GM19023 (cell line): ENCODE data around the gene SOHLH1.

ENCODE experiments used
- ATAC-seq: cut with Tn5 transposase; IDR thresholded peaks from one replicate; pipeline ENCODE4 v1.9.1; 2021; ENCODE audit warnings: mild to moderate bottlenecking, moderate library complexity; ENCODE audit not compliant: unreplicated experiment

SOHLH1 gene, protein sequence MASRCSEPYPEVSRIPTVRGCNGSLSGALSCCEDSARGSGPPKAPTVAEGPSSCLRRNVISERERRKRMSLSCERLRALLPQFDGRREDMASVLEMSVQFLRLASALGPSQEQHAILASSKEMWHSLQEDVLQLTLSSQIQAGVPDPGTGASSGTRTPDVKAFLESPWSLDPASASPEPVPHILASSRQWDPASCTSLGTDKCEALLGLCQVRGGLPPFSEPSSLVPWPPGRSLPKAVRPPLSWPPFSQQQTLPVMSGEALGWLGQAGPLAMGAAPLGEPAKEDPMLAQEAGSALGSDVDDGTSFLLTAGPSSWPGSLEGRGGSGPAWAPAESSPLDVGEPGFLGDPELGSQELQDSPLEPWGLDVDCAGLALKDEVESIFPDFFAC

DNA sequence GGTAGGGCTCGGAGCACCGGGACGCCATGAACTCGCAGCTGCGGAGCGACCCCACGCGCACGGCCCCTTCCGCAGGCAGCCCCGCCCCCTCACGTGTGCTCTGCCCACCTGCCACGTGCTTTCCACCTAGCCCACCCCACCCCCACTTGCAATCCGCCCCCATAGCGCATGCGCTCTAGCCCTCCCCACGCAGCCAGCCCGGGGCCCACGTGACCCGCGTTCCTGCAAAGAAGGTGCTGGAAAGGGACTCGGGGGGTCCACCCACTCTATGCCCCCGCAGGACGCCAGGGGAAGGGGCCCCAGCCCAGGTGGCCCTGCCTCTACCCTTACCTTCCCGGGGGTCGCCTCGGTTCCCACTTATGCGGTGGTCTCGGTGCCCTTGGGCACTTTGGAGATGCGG is at the start of gene SOHLH1:
Gene SOHLH1 (minus strand): TSS at position 42 of the 400 bp plus-strand sequence. CDS start 14 bp downstream, at position 28.
- ATAC-seq: no peak

DNA sequence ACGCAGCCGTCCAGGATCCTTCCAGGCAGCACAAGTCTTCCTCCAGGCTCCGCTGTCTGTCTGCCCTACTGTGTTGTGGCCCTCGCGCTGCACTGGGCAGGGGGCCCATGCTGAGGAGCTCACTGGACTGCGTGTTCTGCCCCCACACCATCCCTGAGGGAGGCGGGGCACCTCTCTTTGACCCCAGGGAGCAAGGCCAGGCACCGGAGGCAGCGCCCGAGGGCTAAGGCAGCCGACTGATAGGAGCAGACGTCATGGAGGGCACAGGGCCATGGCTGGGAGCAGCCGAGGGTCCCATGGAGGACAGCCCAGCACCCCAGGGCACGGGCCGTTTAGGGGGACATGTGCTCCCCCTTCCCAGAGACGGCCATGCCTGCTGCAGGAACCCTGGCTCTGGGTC is 49.4 kb upstream of the SOHLH1 start:
- no peak for ATAC-seq

DNA sequence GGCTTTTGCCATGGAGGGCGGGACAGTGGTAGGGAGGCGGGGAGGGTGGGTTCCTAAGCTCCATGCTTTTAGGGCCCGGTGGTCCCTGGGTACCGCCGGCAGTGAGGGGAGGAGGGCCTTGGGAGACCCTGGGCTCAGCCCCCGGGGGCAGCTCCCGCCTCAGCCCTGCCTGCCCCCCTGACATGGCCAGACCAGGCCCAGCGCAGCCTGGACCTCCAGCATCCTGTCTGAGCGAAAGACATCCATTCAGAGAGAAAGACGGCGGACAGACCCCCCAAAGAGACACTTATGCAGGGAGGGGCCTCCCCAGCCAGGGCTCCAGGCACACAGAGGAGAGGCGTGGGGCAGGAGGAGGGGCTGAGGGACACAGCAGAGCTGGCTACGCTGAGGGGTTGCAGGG is 48.0 kb upstream of the SOHLH1 start:
- ATAC-seq: no peak

DNA sequence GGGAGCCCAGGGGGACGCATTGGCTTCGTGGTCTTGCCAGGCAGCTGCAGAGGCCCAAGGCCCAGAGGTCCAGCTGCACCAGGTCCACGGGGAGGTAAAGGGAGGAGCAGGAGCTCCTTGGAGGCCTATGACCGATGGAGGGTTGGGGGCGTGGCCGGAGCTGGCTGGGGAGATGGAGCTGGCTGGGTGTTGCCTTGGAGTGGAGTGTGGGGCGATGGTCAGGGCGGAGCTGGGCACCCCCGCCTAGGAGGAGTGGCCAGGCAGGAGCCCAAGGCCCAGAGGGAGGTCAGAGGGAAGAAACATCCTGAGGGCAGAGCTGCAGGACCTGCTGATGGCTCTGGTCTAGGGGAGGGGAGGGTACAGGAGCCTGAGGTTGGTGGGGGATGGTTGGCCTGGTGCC is 47.3 kb upstream of the SOHLH1 start:
- ATAC-seq: no peak

DNA sequence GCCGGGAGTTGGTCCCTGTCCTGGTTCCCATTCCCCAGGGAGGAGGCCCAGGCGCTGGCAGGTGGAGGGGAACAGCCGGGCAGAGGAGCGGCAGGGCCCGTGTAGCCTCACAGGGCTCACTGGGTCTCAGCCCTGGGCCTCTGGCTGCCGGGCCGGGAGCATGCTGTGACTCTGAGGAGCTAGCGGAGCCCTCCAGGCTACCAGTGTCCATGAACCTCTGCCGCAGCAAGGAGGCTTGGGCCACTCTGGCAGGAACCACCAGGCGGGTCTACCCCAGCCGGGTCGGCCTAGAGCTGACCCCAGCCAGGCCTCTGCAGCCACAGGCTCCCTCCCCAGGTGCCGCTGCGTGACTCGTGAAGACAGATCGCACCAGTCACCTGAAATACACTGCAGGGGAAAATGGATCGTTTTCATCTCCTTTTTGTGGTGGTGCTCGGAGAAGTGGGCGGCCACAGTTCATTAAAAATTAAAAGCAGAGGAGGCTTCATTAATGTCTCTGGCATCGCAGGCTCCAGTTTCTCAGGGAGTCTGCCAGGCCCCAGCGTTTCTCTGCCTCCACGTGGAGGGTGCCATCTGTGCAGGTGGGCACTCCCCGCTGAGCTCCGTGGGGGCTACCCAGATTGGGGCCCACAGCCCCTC is 46.5 kb upstream of the SOHLH1 start:
- no peak for ATAC-seq

DNA sequence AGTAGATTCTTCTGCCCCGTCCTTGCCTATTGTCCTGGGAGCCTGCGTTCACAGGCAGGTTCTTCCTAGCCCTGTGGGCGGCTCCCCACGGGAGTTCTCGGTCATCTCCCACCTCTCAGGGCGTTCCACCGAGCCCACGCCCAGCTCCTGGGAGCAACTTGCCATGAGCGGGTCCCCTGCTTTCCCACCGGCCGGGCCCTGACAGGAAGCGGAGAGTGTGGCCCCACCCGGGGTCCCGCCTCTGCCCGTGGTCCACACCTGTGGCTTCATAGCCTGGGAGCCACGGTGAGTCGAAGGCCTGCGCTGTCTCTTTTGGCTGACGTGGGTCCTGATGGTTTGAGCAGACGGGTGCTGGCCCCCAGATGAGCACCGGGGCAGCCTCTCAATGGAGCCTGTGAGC is 45.9 kb upstream of the SOHLH1 start:
- ATAC-seq: no peak

DNA sequence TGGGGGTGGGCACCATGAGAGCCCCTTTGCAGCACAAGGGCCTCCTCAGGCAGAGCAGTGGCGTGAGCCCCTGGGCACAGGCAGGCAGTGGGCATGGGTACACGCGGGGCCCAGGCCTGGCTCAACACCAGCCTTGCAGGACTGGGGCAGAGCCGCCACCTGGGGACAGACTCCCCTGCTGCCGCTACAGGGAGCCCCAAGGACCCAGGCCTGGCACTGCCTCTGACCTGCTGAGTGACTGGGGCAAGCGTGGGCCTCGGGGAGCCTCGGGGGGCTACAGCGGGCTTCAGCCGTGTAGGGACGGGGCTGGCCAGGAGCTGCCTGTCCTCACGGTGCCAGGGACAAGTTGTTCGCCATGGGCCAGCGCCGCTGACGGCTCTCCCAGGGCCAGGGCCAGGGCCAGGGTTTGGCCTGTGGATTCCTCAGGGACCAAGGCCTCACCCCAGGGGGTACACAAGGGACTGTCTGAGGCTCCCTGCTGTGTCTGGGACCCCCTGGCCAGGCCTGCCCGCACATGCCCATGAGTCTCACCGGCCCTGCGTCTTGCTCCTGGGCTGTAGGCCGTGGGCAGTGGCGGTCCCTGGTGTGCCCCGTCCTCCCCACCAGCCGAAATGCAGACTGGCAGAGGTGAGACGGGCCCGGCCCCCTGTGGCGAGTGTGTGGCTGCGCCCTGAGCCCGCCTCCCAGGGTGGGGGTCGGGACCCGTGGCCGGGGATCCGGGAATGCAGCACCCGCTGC is 45.2 kb upstream of the SOHLH1 start:
- ATAC-seq: no peak

DNA sequence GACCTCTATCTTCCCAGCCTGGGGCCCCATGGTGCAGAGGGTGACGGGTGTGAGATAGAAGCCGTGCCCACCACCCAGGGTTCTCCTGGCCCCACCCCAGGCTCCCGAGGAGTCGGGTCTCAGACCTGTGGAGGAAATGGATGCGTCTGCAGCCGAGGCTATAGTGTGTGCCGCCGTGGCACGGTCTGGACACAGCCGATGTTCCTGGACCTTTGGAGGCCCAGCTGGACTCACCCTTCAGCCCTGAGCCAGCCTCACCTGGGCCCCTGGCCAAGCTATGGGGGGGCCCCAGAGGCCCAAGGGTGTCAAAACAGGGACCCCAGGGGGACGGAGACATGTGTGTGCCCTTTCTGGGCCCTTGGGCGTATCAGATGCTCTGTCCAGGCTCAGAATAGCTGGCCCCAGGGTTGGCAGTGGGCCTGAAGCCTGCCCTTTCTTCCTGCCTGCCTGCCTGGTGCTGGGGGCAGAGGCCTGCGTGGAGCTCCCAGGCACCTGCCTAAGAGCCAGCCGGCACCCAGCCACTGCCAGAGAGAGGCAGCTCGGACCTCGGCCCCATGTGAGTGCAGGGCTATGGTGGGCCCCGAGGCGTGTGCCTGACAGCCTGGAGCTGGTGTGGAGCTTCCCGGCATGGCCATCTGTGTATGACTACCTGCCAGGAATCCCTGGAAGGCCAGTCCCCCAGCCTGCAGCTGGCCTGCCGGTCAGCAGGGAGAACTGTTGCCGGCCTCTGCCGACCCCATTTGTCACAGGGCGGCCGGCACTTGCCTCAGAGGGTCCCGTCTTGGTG is 44.5 kb upstream of the SOHLH1 start:
- ATAC-seq: no peak

DNA sequence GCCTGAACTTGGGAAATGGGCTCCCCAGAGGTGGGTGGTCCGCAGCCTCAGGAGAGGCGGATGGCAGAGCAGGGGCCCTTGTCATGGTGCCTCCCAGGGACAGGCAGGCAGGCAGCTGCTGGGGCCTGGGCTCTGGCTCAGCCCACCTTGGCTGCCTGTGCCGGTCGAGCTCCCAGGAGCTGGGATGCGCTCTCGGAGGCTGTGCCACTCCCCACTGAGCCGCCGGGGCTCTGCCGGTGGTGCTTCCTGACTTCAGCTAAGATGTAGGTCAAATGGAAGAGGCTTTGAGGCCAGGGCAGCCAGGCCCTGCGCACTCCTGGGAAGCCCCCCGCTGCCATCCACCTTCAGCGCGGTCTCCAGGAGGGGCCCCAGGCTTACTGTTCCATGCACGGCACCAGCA is 43.7 kb upstream of the SOHLH1 start:
- ATAC-seq: no peak

DNA sequence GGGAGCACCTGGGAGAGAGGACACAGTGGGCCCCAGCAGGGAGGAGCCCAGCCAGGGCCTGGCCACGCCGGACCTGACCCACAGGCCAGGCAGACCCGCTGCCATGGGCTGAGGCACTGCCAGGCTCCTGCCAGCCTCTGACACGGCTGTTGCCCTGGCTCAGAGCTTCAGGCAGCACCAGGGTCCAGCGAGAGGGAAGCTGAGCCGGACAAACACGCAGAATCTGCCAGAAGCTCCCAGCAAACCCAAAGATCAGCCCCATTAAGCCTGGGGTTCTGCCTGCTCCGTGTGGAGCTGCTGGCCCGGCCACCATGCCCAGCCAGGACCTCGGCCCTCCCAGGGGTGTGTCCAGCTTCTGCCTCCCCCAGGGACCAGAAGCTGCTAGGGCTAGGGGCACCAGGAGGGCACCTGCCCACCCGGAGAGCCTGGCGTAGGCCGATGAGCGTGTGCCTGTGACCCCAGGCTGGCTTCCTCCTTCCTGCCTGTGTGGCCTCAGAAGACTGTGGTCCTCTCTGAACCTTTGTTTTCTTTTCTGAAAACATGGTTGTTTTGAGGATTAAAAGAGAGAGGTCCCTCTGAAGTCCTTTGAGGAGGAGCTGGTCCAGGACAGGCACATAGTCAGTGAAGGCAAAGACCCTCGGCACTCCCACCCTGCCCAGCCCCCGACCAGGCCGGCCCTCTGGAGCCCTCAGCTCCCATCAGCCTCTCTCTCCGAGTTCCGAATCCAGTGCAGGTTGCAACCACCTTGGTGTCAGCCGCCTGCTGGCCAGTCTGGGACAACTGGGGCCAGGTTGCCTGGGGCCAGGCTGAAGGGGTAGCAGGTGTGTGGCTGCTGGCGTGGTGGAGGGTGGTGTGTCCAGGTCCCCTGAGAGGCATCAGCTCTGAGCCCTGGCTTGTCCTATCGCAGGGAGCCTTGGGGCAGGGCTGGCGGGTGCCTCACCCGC is 42.3 kb upstream of the SOHLH1 start:
- no peak for ATAC-seq

DNA sequence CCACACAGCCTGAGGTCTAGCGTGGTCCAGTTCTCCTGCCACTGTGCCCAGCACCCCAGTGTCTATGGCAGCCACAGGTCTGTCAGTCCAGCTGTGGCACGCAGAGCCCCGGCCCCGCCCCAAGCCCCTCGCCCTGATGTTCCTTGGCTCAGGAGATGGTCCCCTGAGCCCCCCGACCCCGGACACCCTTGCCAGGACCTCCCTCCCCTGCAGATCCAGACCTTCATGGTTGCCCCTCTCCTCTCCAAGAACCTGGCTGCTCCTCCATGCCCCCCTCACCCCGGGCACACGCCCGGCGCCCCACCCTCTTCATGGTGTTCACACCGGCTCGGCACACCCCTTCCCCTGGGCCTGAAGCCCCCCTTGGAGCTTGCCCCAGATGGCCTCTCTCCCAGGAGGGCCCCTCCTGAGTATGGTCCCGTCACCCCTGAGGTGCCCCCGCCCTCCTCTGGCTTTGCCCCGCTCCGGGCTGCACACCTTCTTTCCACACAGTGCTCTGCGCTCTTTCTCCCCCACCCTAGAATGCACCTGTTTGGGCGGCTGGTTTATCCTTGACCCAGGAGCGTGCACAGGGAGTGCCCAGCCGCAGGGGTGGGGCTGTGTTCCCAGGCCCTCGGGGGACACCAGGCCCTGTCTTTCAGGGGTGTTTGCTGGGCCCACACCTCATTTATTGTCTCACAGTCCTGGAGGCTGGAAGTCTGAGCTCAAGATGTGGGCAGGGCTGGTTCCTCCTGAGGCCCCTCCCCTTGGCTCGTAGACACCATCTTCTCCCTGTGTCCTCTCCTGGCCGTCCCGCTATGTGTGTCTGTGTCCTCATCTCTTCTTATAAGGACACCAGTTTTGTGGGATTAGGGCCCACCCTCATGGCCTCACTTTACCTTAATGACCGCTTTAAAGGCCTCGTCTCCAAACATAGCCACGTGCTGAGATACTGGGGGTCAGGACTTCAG is 40.3 kb upstream of the SOHLH1 start:
- ATAC-seq: no peak

DNA sequence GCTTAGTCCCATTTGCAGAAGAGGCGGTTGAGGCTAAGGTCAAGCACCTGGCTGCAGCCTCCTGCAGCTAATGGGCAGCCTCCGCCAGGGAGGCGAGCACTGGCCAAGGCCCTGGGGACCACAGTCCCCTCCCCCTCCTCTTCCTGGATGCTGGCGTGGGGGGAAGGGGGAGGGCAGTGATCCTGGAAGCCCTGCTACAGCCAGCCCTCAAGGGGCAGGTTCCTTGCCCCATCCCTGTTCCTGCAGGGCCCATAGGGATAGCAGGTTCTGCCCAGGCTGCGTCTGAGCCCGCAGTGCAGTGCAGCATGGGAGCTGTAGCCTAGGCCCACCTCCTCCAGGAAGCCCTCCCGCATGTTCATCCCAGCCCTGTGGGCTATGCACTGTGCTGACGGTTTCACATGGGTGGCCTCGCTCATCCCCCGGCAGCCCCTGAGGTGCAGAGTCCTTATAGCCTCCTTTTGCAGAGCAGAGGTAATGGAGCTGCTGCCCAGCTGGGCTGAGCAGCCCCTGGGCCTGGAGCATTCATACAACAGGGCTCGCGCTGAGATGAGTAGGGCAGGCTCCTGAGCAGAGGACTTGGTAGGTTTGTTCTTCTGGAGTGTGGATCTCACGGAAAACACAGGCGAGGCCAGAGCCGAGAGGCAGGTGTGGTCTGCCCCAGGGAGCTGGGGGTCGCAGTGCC is 38.7 kb upstream of the SOHLH1 start:
- no peak for ATAC-seq

DNA sequence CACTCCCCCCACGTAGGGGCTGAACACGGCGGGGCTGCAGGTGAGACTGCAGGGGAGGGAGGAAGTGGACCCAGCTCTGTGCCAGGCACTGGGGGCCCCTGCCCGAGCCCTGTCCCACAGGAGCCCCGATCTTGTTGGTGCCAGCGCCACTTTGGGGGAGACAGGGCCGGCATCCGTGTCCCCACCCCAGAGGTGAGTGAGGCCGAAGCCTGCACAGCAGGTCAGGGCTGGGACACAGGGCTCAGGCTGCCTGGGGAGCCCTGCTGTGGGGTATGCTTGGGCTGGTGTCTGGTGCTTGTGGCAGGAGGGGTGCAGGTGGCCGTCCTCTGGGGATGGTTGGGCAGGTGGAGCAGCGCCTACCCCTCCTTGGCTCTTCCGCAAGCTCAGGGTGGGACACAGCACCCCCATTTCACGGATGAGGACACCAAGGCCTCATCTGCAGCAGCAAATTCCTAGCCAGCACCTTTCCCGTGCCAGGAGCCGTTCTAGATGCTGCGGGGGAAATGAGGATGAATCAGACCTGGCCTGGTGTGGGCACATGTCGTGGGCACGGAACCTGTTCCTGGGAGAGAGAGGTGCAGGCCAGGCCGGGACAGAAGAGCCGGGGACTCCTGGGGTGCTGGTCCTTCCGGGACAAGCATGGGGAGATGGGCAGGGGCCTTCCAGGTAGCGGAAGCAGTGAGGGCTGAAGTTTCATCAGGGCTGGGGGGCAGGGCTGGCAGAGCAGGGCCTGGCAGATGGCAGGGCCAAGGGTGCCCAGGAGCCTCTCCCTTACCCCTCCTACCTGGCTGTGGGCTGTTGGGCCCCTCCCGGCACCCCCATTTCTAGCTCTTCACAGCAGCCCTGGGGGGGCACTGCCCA is 37.9 kb upstream of the SOHLH1 start:
- ATAC-seq: no peak

DNA sequence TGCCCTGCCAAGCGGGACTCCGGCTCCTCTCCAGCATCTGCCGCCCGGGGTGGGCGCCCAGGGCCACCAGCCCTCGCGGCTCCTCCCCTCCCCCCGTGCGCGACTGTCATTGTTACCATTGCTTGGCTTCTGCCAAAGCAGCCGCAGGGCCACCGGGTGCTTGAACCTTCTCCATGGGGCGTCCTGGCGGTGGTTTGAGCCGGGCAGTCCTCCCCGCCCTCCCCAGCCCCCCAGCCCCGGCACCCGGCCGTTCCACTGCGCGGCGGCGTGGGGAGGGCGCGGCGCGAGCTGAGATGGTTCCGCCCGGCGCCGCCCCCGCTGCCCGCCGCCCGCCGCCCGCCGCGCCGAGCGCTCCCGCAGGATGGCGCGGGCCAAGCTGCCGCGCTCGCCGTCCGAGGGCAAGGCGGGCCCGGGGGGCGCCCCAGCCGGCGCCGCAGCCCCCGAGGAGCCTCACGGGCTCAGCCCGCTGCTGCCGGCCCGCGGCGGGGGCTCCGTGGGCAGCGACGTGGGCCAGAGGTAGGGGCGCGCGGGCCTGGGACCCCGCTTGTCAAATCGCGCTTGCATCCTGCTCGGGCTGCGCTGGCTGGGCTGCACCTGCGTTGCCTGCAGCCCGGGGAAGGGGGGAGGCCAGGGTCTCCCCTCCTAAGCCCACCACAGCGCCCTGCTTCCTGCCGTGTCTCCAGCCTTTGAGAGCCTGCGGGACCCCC is 37.1 kb upstream of the SOHLH1 start:
- ATAC-seq: no peak

DNA sequence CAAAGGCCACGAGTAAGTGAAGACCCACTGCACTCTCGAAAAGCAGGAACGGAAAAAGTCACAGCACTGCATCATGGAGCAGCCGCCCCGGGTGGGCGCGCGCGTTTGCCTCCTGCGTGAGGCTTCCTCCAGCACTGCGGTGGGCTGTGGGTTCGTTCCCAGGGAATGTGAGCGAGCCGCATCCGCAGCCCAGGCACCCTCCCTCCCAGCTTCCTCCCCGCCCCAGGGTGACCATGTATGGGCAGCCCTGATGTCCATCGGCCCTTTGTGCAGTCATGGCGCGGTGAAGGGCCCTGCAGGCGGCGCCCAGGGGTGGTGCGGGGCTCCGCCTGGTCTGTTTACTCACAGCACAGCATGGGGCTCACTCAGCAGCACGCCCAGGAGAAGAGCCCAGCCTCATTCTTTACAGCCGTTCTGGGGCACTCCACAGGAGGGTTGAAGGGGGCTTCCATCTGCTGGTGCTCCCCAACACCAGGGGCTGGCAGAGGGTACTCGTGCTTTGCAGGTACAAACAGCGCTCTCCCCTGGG is 35.4 kb upstream of the SOHLH1 start:
- ATAC-seq: no peak

DNA sequence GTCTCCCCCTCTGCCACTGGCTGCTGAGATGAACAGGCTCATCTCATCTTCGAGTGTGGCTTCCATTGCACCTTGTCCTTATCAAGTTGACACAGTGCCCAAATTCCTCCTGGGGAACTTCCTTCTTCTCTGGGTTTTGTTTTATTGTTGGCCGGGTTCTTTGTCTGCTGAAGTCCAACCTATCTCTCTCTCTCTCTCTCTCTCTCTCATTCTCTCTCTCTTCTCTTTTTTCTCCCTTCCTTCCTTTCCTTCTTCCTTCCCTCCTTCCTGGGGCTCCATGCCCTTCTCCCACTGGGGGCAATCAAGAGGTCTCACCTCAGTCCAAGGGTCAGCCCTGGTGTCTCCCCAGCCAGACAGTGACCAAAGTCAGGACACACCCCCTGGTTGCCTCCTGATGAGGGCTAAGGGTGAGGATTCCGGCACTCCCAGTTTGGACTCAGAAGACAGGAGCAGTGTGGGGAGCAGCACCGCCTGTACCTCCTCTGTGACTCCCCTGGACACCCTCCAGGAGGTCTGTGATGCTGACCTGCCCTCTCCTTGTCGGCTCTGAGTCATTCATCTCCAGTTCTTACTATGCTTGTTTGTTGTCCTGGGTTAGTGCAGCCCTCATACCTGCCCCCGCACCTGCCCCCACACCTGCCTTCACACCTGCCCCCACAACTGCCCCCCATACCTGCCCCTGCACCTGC is 33.4 kb upstream of the SOHLH1 start:
- no peak for ATAC-seq
